Mesothelial cell of epicardium (in vitro differentiated cells): ENCODE measurements around the gene ZNF609. TPM values are rescaled to one million over a fixed set of nuclear protein-coding genes. Genes with fewer than 3 reads are reported as not detected.
A peak's percentile ranks its signal among the peaks of the same experiment; 100 is the strongest.

Experiments
- DNase-seq, 2 experiments: peaks; one replicate each; pipeline ENCODE4 v3.0.0; 2021; ENCODE audit warnings: low spot score in 2 of 2; ENCODE audit not compliant: unreplicated experiment in 2 of 2
- H3K27ac Mint-ChIP-seq: 2 replicates; pipeline ENCODE4 v1.8.0; 2021; ENCODE audit warnings: mixed read lengths
- H3K27me3 Mint-ChIP-seq: 2 replicates; pipeline ENCODE4 v1.8.0; 2021; ENCODE audit warnings: low read depth, mixed read lengths
- H3K36me3 Mint-ChIP-seq: 2 replicates; pipeline ENCODE4 v1.8.0; 2021; ENCODE audit warnings: mixed read lengths
- H3K4me1 Mint-ChIP-seq: 2 replicates; pipeline ENCODE4 v1.8.0; 2021; ENCODE audit warnings: mixed read lengths
- H3K4me3 Mint-ChIP-seq: 2 replicates; pipeline ENCODE4 v1.8.0; 2021; ENCODE audit warnings: mild to moderate bottlenecking, moderate library complexity, mixed read lengths
- H3K9me3 Mint-ChIP-seq: 2 replicates; pipeline ENCODE4 v1.8.0; 2021; ENCODE audit warnings: mixed read lengths
- total RNA-seq: library from RNA; stranded (reverse); gene quantifications from 3 replicates; pipeline ENCODE4 v1.2.1, GENCODE V29; 2021
- TF ChIP-seq, protein P1 (sequence below): fragments of 200-600 bp; sonication (generic); IDR thresholded peaks from one replicate; pipeline ENCODE4 v1.5.0; 2021; ENCODE audit warnings: antibody characterized with exemption; ENCODE audit not compliant: unreplicated experiment

The ZNF609 gene
- total RNA-seq, 1 donor from 2014 or later, result 76.0 TPM

DNA sequence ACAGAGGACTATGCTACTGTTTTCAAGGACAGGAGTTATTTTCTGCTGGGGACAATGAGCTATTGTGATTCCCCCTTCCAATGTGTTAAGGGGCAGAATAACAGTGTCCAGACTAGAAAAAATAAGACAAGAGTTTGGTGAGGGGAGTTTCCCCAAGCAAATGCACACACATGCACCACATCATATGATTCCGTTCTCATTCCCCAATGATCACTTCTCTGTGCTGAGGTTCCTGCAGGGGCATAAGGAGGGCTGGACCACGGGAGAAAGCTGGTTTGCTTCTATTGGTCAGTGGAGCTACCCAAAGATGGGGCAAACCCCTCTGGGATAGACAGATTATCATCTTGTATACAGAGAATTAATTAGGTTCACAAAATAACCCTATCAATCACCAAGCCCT is 234.4 kb downstream of the ZNF609 start:
- TF ChIP-seq, protein P1, sequence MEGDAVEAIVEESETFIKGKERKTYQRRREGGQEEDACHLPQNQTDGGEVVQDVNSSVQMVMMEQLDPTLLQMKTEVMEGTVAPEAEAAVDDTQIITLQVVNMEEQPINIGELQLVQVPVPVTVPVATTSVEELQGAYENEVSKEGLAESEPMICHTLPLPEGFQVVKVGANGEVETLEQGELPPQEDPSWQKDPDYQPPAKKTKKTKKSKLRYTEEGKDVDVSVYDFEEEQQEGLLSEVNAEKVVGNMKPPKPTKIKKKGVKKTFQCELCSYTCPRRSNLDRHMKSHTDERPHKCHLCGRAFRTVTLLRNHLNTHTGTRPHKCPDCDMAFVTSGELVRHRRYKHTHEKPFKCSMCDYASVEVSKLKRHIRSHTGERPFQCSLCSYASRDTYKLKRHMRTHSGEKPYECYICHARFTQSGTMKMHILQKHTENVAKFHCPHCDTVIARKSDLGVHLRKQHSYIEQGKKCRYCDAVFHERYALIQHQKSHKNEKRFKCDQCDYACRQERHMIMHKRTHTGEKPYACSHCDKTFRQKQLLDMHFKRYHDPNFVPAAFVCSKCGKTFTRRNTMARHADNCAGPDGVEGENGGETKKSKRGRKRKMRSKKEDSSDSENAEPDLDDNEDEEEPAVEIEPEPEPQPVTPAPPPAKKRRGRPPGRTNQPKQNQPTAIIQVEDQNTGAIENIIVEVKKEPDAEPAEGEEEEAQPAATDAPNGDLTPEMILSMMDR, result no peak
- no peaks in the 10 kb centered on the region for H3K9me3 Mint-ChIP-seq
- no peaks in the 10 kb centered on the region for H3K27me3 Mint-ChIP-seq
- H3K4me1 Mint-ChIP-seq, result peaks cover 54% of the 10 kb centered on the region
- no peak for DNase-seq
- peak overlapping the region; percentile 57 for H3K27ac Mint-ChIP-seq
- peaks cover 18% of the 10 kb centered on the region for H3K36me3 Mint-ChIP-seq
- no peak overlapping the region for H3K4me3 Mint-ChIP-seq

GRCh38 chr15:64695561-64695992 is 235.2 kb downstream of the ZNF609 start:
- no peaks in the 10 kb centered on the region for H3K9me3 Mint-ChIP-seq
- peaks cover 62% of the 10 kb centered on the region for H3K4me1 Mint-ChIP-seq
- peak overlapping the region; percentile 84 for H3K27ac Mint-ChIP-seq
- H3K4me3 Mint-ChIP-seq, result no peak overlapping the region
- no peak for DNase-seq
- H3K36me3 Mint-ChIP-seq, result peaks cover 16% of the 10 kb centered on the region
- TF ChIP-seq, protein P1, result no peak
- H3K27me3 Mint-ChIP-seq, result no peaks in the 10 kb centered on the region

GRCh38 chr15:64696481-64696880 is 236.1 kb downstream of the ZNF609 start:
- H3K4me1 Mint-ChIP-seq, result peaks cover 67% of the 10 kb centered on the region
- no peak for DNase-seq
- peaks cover 8% of the 10 kb centered on the region for H3K36me3 Mint-ChIP-seq
- peak overlapping the region; percentile 84 for H3K27ac Mint-ChIP-seq
- TF ChIP-seq, protein P1, result no peak
- H3K4me3 Mint-ChIP-seq, result no peak overlapping the region
- H3K27me3 Mint-ChIP-seq, result no peaks in the 10 kb centered on the region
- no peaks in the 10 kb centered on the region for H3K9me3 Mint-ChIP-seq

GRCh38 chr15:64697911-64698369 is 237.6 kb downstream of the ZNF609 start:
- no peak overlapping the region for H3K4me3 Mint-ChIP-seq
- no peaks in the 10 kb centered on the region for H3K9me3 Mint-ChIP-seq
- no peak for DNase-seq
- no peaks in the 10 kb centered on the region for H3K27me3 Mint-ChIP-seq
- peak overlapping the region; percentile 90 for H3K27ac Mint-ChIP-seq
- H3K36me3 Mint-ChIP-seq, result peaks cover 4% of the 10 kb centered on the region
- TF ChIP-seq, protein P1, result no peak
- H3K4me1 Mint-ChIP-seq, result peaks cover 75% of the 10 kb centered on the region

DNA sequence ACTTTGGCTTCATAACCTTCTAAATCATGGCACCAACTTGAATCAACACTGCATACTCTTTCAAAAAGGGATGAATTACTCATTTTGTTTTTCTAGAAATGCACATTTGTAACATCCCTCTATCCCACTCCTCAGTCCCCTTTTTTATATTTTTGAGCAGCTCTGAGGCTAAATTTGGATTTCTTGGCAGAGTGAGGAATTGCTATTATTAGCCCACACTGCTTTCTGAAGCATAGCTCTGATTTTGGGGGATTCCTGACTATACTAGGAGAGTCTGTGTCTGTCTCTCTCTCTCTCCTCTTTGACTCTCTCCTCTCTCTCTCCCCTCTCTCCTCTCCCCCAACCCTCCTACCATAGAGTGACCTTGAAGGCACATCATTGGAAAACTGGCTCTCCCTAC is 238.4 kb downstream of the ZNF609 start:
- Mint-ChIP-seq H3K27ac (peak overlapping the region; percentile 90), H3K4me3 (peak overlapping the region; percentile 72), H3K27me3 (no peaks in the 10 kb centered on the region), H3K4me1 (peaks cover 74% of the 10 kb centered on the region), H3K9me3 (no peaks in the 10 kb centered on the region), H3K36me3 (peaks cover 2% of the 10 kb centered on the region)
- DNase-seq, result no peak
- TF ChIP-seq, protein P1, result no peak
